Testis (tissue), 3 donors: ENCODE results near the gene S1PR5. TPM values are rescaled to one million over a fixed set of nuclear protein-coding genes. Genes with fewer than 3 reads are reported as not detected.
"Not testable (repeated sequence)": the region's sequence is repeated elsewhere in the genome, so short reads cannot be mapped to it uniquely, and the experiment has no call there.

Source experiments
- DNase-seq: peaks from one replicate; pipeline ENCODE4 v3.0.0-alpha.2; 2019
- H3K27ac ChIP-seq, 2 donors: fragments of 200-600 bp; sonication (generic); one replicate each; pipeline ENCODE4 v1.5.1; 2019
- H3K27me3 ChIP-seq: fragments of 200-600 bp; sonication (generic); one replicate; pipeline ENCODE4 v1.5.1; 2019
- H3K36me3 ChIP-seq: fragments of 200-600 bp; sonication (generic); one replicate; pipeline ENCODE4 v1.5.1; 2017; ENCODE audit warnings: low read depth; ENCODE audit errors: missing control alignments
- H3K4me1 ChIP-seq: fragments of 200-600 bp; sonication (generic); one replicate; pipeline ENCODE4 v1.5.1; 2019
- H3K4me3 ChIP-seq, 2 donors: fragments of 200-600 bp; sonication (generic); one replicate each; pipeline ENCODE4 v1.5.1; 2017 to 2019
- H3K9me3 ChIP-seq: fragments of 200-600 bp; sonication (generic); one replicate; pipeline ENCODE4 v1.5.1; 2017
- CTCF ChIP-seq, 3 experiments: fragments of 450-650 bp in 2 of 3; fragments of 200-600 bp in 1 of 3; sonication (generic) in 1 of 3; IDR thresholded peaks; one replicate each; pipeline ENCODE4 v1.5.1; 2016 to 2019; ENCODE audit warnings: antibody characterized with exemption in 3 of 3, mild to moderate bottlenecking in 2 of 3, moderate library complexity in 1 of 3
- POLR2A ChIP-seq: fragments of 450-650 bp; IDR thresholded peaks from one replicate; pipeline ENCODE4 v1.6.1; 2017; ENCODE audit warnings: antibody characterized with exemption, mild to moderate bottlenecking, moderate library complexity
- WGBS, 2 donors: methylation state at CpG; one replicate each; pipeline ENCODE4 v1.1.5; 2018; 5-methylcytosine and 5-hydroxymethylcytosine counted together
- intact Hi-C: fragments of 100-400 bp; cut with DNase I; formaldehyde crosslinking; loops from one replicate; pipeline ENCODE4 v1.15.1; 2023; ENCODE audit warnings: low total_unique reads
- polyA plus RNA-seq: library from polyadenylated mRNA; stranded (reverse); fragments of 350-450 nt; fragmentation: Illumina TruSeq; extraction: RNeasy Lipid Tissue Mini Kit (QIAGEN cat#74804); gene quantifications from one replicate; pipeline ENCODE4 v1.2.3, GENCODE V29; 2014; ENCODE audit warnings: low read depth, low replicate concordance; ENCODE audit not compliant: insufficient read depth
- total RNA-seq, 2 donors: library from RNA; depleted of rRNA; stranded (reverse); fragments of >200 nt; gene quantifications; one replicate each; pipeline ENCODE4 v1.2.3, GENCODE V29; 2016

S1PR5 gene
- total and polyA plus RNA-seq, 3 donors from 2014 or later: 0.12 to 0.61 (median 0.31) TPM

DNA sequence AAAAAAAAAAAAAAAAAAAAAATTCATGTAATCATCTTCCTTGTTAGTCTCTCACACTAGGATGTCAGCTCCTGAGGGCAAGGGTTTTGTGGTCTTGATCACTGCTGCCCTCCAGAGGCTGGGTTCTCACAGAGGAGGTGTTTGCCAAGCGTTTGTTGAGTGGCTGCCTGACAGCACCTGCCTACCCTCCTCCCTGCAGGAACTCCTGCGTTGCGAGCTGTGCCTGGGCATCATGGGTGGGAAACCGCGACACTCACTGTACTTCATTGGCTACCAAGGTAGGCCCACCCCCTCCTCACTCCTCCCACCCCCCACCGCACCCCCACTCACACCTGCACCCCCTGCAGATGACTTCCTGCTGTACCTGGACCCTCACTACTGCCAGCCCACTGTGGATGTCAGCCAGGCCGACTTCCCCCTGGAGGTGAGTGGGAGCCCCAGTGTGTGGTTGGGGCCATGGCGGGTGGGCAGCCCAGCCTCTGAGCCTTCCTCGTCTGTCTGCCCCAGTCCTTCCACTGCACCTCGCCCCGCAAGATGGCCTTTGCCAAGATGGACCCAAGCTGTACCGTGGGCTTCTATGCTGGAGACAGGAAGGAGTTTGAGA is 34.6 kb upstream of the S1PR5 start:
- intact Hi-C loops: no loop called here
- Histone ChIP-seq H3K9me3 (no peaks in the 10 kb centered on the region), H3K36me3 (no peaks in the 10 kb centered on the region), H3K27ac (no peak overlapping the region), H3K4me1 (no peaks in the 10 kb centered on the region), H3K27me3 (no peaks in the 10 kb centered on the region), H3K4me3 (no peak overlapping the region)
- 84 to 90% methylated on average over 9 to 12 of the region's 12 CpGs for WGBS, 2 donors
- TF ChIP-seq CTCF (IDR thresholded peaks at IDR 0.05) (no peak), POLR2A (no peak)
- DNase-seq: no peak

DNA sequence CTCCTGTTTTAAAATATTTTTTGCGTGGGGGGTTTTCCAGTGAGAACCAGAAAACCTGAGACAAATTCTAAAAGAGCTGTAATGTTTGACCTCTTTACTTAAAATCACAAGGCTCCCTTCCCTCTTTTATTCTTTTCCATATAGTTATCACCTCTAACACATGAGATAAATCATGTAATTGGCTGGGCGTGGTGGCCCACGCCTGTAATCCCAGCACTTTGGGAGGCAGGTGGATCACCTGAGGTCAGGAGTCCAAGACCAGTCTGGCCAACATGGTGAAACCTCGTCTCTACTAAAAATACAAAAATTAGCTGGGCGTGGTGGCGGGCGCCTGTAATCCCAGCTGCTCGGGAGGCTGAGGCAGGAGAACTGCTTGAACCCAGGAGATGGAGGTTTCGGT is 33.8 kb upstream of the S1PR5 start:
- H3K4me3 ChIP-seq, DNase-seq, H3K27me3 ChIP-seq, H3K27ac ChIP-seq, H3K4me1 ChIP-seq, intact Hi-C loops, H3K36me3 ChIP-seq, H3K9me3 ChIP-seq: not testable (repeated sequence)
- WGBS, 2 donors: 81 to 95% methylated on average over 9 of the region's 9 CpGs

- DNase-seq: no peak
- H3K36me3 ChIP-seq: no peaks in the 10 kb centered on the region
- no peak for TF ChIP-seq POLR2A
- no peak for TF ChIP-seq CTCF (IDR thresholded peaks at IDR 0.05)
- no peaks in the 10 kb centered on the region for H3K27me3 ChIP-seq
- intact Hi-C loops: no loop called here
- 76 to 92% methylated on average over 6 of the region's 6 CpGs for WGBS, 2 donors
- H3K4me3 ChIP-seq: no peak overlapping the region
- H3K4me1 ChIP-seq: no peaks in the 10 kb centered on the region
- H3K27ac ChIP-seq: no peak overlapping the region
- no peaks in the 10 kb centered on the region for H3K9me3 ChIP-seq
Observed at GRCh38 chr19:10550336-10550735, 33.1 kb upstream of the S1PR5 start.

- H3K9me3 ChIP-seq: no peaks in the 10 kb centered on the region
- H3K4me3 ChIP-seq: no peak overlapping the region
- H3K27ac ChIP-seq: no peak overlapping the region
- peaks cover 4% of the 10 kb centered on the region for H3K4me1 ChIP-seq
- TF ChIP-seq POLR2A (no peak), CTCF (IDR thresholded peaks at IDR 0.05) (no peak)
- H3K27me3 ChIP-seq: no peaks in the 10 kb centered on the region
- H3K36me3 ChIP-seq: no peaks in the 10 kb centered on the region
- intact Hi-C loops: no loop called here
- 79% methylated on average over 6 to 7 of the region's 7 CpGs for WGBS, 2 donors
- DNase-seq: no peak
Observed at GRCh38 chr19:10549733-10550132, 32.5 kb upstream of the S1PR5 start.

DNA sequence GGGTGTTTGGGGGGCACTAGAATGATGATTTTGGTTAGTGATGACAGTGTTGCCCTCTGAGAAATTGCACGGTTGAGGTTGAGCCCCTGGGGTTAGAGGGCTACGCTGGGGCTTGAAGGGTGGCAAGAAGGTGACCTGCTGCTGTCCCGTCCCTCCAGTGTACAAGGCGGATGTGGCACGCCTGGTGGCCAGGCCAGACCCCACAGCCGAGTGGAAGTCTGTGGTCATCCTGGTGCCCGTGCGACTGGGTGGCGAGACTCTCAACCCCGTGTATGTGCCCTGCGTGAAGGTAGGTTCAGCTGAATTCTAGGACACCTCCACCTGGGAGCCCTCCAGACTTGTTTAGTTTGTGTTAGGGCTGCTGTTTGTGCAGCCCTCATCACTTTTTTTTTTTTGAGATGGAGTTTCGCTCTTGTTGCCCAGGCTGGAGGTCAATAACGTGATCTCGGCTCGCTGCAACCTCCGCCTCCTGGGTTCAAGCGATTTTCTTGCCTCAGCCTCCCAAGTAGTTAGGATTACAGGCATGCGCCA is 31.6 kb upstream of the S1PR5 start:
- Histone ChIP-seq H3K27me3 (no peaks in the 10 kb centered on the region), H3K9me3 (no peaks in the 10 kb centered on the region), H3K27ac (no peak overlapping the region), H3K4me1 (peaks cover 6% of the 10 kb centered on the region), H3K4me3 (no peak overlapping the region), H3K36me3 (no peaks in the 10 kb centered on the region)
- no peak for DNase-seq
- WGBS, 2 donors: 92 to 97% methylated on average over 15 to 18 of the region's 18 CpGs
- no peak for TF ChIP-seq POLR2A
- TF ChIP-seq CTCF (IDR thresholded peaks at IDR 0.05): no peak
- intact Hi-C loops: no loop called here
